Nephron (organoid): ENCODE results near the gene MRC2.

ENCODE experiments used
- H3K27ac Mint-ChIP-seq, 3 experiments: 2 replicates each; pipeline ENCODE4 v1.8.0; 2020; ENCODE audit warnings: mixed read lengths in 3 of 3, mild to moderate bottlenecking in 2 of 3, moderate library complexity in 1 of 3
- H3K27me3 Mint-ChIP-seq: 2 replicates; pipeline ENCODE4 v1.8.0; 2021; ENCODE audit warnings: low read depth, mild to moderate bottlenecking, moderate library complexity, mixed read lengths
- H3K36me3 Mint-ChIP-seq: 2 replicates; pipeline ENCODE4 v1.8.0; 2020; ENCODE audit warnings: low read depth, mixed read lengths
- H3K4me1 Mint-ChIP-seq: 2 replicates; pipeline ENCODE4 v1.8.0; 2020; ENCODE audit warnings: mixed read lengths
- H3K4me3 Mint-ChIP-seq, 3 experiments: 2 replicates each; pipeline ENCODE4 v1.8.0; 2020; ENCODE audit warnings: mild to moderate bottlenecking in 3 of 3, mixed read lengths in 3 of 3, moderate library complexity in 2 of 3
- H3K9me3 Mint-ChIP-seq: 2 replicates; pipeline ENCODE4 v1.8.0; 2020; ENCODE audit warnings: mixed read lengths
- CTCF ChIP-seq, 3 experiments: fragments of 200-600 bp; sonication (generic); IDR thresholded peaks; one replicate each; pipeline ENCODE4 v1.5.0; 2021; ENCODE audit warnings: antibody characterized with exemption in 3 of 3; ENCODE audit not compliant: unreplicated experiment in 3 of 3

The MRC2 gene

GRCh38 chr17:62675260-62675659 lies 47.8 kb downstream of the MRC2 start:
- peak overlapping the region in 1 of 3 experiments; percentile 37 for H3K27ac Mint-ChIP-seq
- peaks cover 38% of the 10 kb centered on the region for H3K36me3 Mint-ChIP-seq
- H3K4me3 Mint-ChIP-seq: no peak overlapping the region
- H3K4me1 Mint-ChIP-seq: peaks cover 5% of the 10 kb centered on the region
- no peak for TF ChIP-seq CTCF (IDR thresholded peaks at IDR 0.05; ENCODE audit: unreplicated experiment in 3 of 3)
- no peaks in the 10 kb centered on the region for H3K9me3 Mint-ChIP-seq
- no peaks in the 10 kb centered on the region for H3K27me3 Mint-ChIP-seq

GRCh38 chr17:62675701-62676100 lies 48.2 kb downstream of the MRC2 start:
- Mint-ChIP-seq H3K27me3 (no peaks in the 10 kb centered on the region), H3K36me3 (peaks cover 39% of the 10 kb centered on the region), H3K4me3 (no peak overlapping the region), H3K4me1 (peaks cover 5% of the 10 kb centered on the region), H3K9me3 (no peaks in the 10 kb centered on the region), H3K27ac (peak overlapping the region in 1 of 3 experiments; percentile 37)
- no peak for TF ChIP-seq CTCF (IDR thresholded peaks at IDR 0.05; ENCODE audit: unreplicated experiment in 3 of 3)

- no peak overlapping the region for H3K4me3 Mint-ChIP-seq
- H3K36me3 Mint-ChIP-seq: peaks cover 35% of the 10 kb centered on the region
- H3K27ac Mint-ChIP-seq: peak overlapping the region in 1 of 3 experiments; percentile 71
- peaks cover 5% of the 10 kb centered on the region for H3K4me1 Mint-ChIP-seq
- no peaks in the 10 kb centered on the region for H3K9me3 Mint-ChIP-seq
- no peaks in the 10 kb centered on the region for H3K27me3 Mint-ChIP-seq
- no peak for TF ChIP-seq CTCF (IDR thresholded peaks at IDR 0.05; ENCODE audit: unreplicated experiment in 3 of 3)
Measured at GRCh38 chr17:62676231-62676943, 48.9 kb downstream of the MRC2 start.

GRCh38 chr17:62676952-62677596 lies 49.6 kb downstream of the MRC2 start:
- no peak overlapping the region for H3K4me3 Mint-ChIP-seq
- H3K36me3 Mint-ChIP-seq: peaks cover 31% of the 10 kb centered on the region
- H3K4me1 Mint-ChIP-seq: peaks cover 5% of the 10 kb centered on the region
- no peak for TF ChIP-seq CTCF (IDR thresholded peaks at IDR 0.05; ENCODE audit: unreplicated experiment in 3 of 3)
- H3K9me3 Mint-ChIP-seq: no peaks in the 10 kb centered on the region
- peak overlapping the region in 1 of 3 experiments; percentile 71 for H3K27ac Mint-ChIP-seq
- H3K27me3 Mint-ChIP-seq: no peaks in the 10 kb centered on the region

- Mint-ChIP-seq H3K4me1 (peaks cover 5% of the 10 kb centered on the region), H3K4me3 (no peak overlapping the region), H3K27ac (no peak overlapping the region), H3K36me3 (peaks cover 28% of the 10 kb centered on the region), H3K9me3 (no peaks in the 10 kb centered on the region), H3K27me3 (no peaks in the 10 kb centered on the region)
- no peak for TF ChIP-seq CTCF (IDR thresholded peaks at IDR 0.05; ENCODE audit: unreplicated experiment in 3 of 3)
Measured at GRCh38 chr17:62678214-62678919, 50.9 kb downstream of the MRC2 start.
